Measurements from ENCODE around the gene NCAN. TPM values are rescaled to one million over a fixed set of nuclear protein-coding genes. Genes with fewer than 3 reads are reported as not detected.
A peak's percentile ranks its signal among the peaks of the same experiment; 100 is the strongest.

The NCAN gene
- polyA plus RNA-seq, 1 donor from 2014 or later = 52.1 TPM

DNA sequence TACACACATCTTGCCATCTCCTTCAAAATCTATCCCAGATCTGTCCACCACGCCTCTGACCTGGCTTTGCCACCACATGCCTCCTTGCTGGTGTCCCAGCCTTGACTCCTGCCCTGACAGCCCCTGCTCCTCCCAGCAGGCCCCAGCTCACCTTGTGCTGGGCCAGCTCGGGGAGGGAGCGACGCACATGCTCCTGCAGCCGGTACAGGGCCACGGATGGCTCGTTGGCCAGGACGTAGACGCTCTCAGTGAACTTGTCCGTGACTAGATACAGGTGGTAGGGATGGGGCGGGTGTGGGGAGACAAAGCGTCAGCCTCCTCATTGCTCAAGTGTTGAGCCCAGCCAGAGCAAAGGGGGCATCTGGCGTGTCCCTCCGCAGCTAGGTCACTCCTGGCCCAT, 25.0 kb upstream of the NCAN start:
- Histone ChIP-seq H3K9me3 (ENCODE audit: low read length) (no peaks in the 10 kb centered on the region), H2AFZ (ENCODE audit: low read depth, low read length) (no peak overlapping the region), H3K27ac (ENCODE audit: low read length) (no peak overlapping the region), H3F3A (ENCODE audit: insufficient read depth, low read length, poor library complexity, severe bottlenecking) (no peaks in the 10 kb centered on the region), H3K27me3 (ENCODE audit: insufficient read depth, low read depth, low read length) (no peaks in the 10 kb centered on the region), H3K4me3 (ENCODE audit: low read length) (no peak overlapping the region), H3K9ac (ENCODE audit: low read length) (no peak overlapping the region), H3K36me3 (ENCODE audit: insufficient read depth, low read length) (no peaks in the 10 kb centered on the region), H3K4me2 (ENCODE audit: low read length) (no peak overlapping the region), H3K9me2 (ENCODE audit: insufficient read depth, low read length) (no peaks in the 10 kb centered on the region), H3K79me2 (replicated peaks; ENCODE audit: insufficient read depth, low read length) (peaks cover 15% of the 10 kb centered on the region), H4K20me1 (ENCODE audit: insufficient read depth) (no peaks in the 10 kb centered on the region)
- TF ChIP-seq TAF1 (IDR thresholded peaks at IDR 0.05; ENCODE audit: low read depth) (no peak), EP300 (conservative IDR thresholded peaks at IDR 0.05; ENCODE audit: poor library complexity, severe bottlenecking) (no peak), MXI1 (conservative IDR thresholded peaks at IDR 0.05; ENCODE audit: poor library complexity, severe bottlenecking) (no peak), POLR2AphosphoS5 (IDR thresholded peaks at IDR 0.05) (no peak), EZH2 (IDR thresholded peaks at IDR 0.05; ENCODE audit: borderline replicate concordance, insufficient read depth, low read length, poor library complexity, severe bottlenecking) (no peak), RAD21 (conservative IDR thresholded peaks at IDR 0.05) (no peak), SMC3 (conservative IDR thresholded peaks at IDR 0.05; ENCODE audit: poor library complexity) (no peak)
- TF ChIP-seq, protein P1, sequence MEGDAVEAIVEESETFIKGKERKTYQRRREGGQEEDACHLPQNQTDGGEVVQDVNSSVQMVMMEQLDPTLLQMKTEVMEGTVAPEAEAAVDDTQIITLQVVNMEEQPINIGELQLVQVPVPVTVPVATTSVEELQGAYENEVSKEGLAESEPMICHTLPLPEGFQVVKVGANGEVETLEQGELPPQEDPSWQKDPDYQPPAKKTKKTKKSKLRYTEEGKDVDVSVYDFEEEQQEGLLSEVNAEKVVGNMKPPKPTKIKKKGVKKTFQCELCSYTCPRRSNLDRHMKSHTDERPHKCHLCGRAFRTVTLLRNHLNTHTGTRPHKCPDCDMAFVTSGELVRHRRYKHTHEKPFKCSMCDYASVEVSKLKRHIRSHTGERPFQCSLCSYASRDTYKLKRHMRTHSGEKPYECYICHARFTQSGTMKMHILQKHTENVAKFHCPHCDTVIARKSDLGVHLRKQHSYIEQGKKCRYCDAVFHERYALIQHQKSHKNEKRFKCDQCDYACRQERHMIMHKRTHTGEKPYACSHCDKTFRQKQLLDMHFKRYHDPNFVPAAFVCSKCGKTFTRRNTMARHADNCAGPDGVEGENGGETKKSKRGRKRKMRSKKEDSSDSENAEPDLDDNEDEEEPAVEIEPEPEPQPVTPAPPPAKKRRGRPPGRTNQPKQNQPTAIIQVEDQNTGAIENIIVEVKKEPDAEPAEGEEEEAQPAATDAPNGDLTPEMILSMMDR (IDR thresholded peaks at IDR 0.05; ENCODE audit: poor library complexity, severe bottlenecking) = no peak
- TF ChIP-seq, protein P2, sequence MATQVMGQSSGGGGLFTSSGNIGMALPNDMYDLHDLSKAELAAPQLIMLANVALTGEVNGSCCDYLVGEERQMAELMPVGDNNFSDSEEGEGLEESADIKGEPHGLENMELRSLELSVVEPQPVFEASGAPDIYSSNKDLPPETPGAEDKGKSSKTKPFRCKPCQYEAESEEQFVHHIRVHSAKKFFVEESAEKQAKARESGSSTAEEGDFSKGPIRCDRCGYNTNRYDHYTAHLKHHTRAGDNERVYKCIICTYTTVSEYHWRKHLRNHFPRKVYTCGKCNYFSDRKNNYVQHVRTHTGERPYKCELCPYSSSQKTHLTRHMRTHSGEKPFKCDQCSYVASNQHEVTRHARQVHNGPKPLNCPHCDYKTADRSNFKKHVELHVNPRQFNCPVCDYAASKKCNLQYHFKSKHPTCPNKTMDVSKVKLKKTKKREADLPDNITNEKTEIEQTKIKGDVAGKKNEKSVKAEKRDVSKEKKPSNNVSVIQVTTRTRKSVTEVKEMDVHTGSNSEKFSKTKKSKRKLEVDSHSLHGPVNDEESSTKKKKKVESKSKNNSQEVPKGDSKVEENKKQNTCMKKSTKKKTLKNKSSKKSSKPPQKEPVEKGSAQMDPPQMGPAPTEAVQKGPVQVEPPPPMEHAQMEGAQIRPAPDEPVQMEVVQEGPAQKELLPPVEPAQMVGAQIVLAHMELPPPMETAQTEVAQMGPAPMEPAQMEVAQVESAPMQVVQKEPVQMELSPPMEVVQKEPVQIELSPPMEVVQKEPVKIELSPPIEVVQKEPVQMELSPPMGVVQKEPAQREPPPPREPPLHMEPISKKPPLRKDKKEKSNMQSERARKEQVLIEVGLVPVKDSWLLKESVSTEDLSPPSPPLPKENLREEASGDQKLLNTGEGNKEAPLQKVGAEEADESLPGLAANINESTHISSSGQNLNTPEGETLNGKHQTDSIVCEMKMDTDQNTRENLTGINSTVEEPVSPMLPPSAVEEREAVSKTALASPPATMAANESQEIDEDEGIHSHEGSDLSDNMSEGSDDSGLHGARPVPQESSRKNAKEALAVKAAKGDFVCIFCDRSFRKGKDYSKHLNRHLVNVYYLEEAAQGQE (IDR thresholded peaks at IDR 0.05; ENCODE audit: borderline replicate concordance) = no peak

DNA sequence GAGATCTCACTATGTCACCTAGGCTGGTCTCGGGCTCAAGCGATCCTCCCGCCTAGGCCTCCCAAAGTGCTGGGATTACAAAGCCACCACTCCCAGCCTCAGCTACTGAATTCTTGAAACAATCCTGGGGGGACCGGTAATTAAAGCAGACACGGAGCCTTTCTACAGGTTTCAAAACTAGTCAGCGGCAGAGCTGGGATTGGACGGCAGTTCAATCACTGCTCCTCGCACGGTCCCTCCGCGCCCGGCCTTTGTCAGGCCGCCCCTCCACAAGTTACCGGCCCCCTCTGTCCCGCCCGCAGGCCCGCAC, 20.0 kb upstream of the NCAN start:
- Histone ChIP-seq H3K27ac (ENCODE audit: low read length) (peak overlapping the region; percentile 94), H3K79me2 (replicated peaks; ENCODE audit: insufficient read depth, low read length) (peaks cover 15% of the 10 kb centered on the region), H2AFZ (ENCODE audit: low read depth, low read length) (peak overlapping the region; percentile 80), H3F3A (ENCODE audit: insufficient read depth, low read length, poor library complexity, severe bottlenecking) (no peaks in the 10 kb centered on the region), H4K20me1 (ENCODE audit: insufficient read depth) (no peaks in the 10 kb centered on the region), H3K4me2 (ENCODE audit: low read length) (peak overlapping the region; percentile 65), H3K9ac (ENCODE audit: low read length) (peak overlapping the region; percentile 86), H3K9me2 (ENCODE audit: insufficient read depth, low read length) (no peaks in the 10 kb centered on the region), H3K27me3 (ENCODE audit: insufficient read depth, low read depth, low read length) (no peaks in the 10 kb centered on the region), H3K4me3 (ENCODE audit: low read length) (peak overlapping the region; percentile 77), H3K36me3 (ENCODE audit: insufficient read depth, low read length) (no peaks in the 10 kb centered on the region), H3K9me3 (ENCODE audit: low read length) (no peaks in the 10 kb centered on the region)
- TF ChIP-seq, protein P1 (IDR thresholded peaks at IDR 0.05; ENCODE audit: poor library complexity, severe bottlenecking) = no peak
- TF ChIP-seq, protein P2 (IDR thresholded peaks at IDR 0.05; ENCODE audit: borderline replicate concordance) = no peak
- TF ChIP-seq EZH2 (IDR thresholded peaks at IDR 0.05; ENCODE audit: borderline replicate concordance, insufficient read depth, low read length, poor library complexity, severe bottlenecking) (no peak), EP300 (conservative IDR thresholded peaks at IDR 0.05; ENCODE audit: poor library complexity, severe bottlenecking) (no peak), POLR2AphosphoS5 (IDR thresholded peaks at IDR 0.05) (no peak), RAD21 (conservative IDR thresholded peaks at IDR 0.05) (no peak), MXI1 (conservative IDR thresholded peaks at IDR 0.05; ENCODE audit: poor library complexity, severe bottlenecking) (no peak), TAF1 (IDR thresholded peaks at IDR 0.05; ENCODE audit: low read depth) (no peak), SMC3 (conservative IDR thresholded peaks at IDR 0.05; ENCODE audit: poor library complexity) (no peak)

Data from neural cell (in vitro differentiated cells).